Naive thymus-derived CD4-positive, alpha-beta T cell (primary cell): ENCODE data around the gene C4orf17. TPM values are rescaled to one million over a fixed set of nuclear protein-coding genes. Genes with fewer than 3 reads are reported as not detected.
A peak's percentile ranks its signal among the peaks of the same experiment; 100 is the strongest.

Source experiments
- ATAC-seq: fragments of 150-1000 bp; cut with Tn5 transposase; 2 replicates; pipeline ENCODE4 v1.10.0; 2021; ENCODE audit warnings: mild to moderate bottlenecking, moderate library complexity
- CTCF ChIA-PET: fragments of 350-600 bp; sonication (Branson Sonifier 250); formaldehyde crosslinking; loops from one replicate; lab custom pipeline; 2021; ENCODE audit warnings: antibody characterized with exemption; lab: Charles Lee
- POLR2A ChIA-PET: fragments of 350-600 bp; sonication (Branson Sonifier 250); formaldehyde crosslinking; loops from one replicate; lab custom pipeline; 2021; ENCODE audit warnings: antibody characterized with exemption, inconsistent platforms; lab: Charles Lee
- DNase-seq, 9 donors: peaks; one replicate each; pipeline versions ENCODE4 v3.0.0 to v3.0.0-alpha.2; 2020 to 2022; ENCODE audit warnings: mixed read lengths in 1 of 9
- H3K27ac ChIP-seq: one replicate; pipeline ENCODE4 v1.7.0; 2013; ENCODE audit warnings: mild to moderate bottlenecking, low read depth, low read length, moderate library complexity
- H3K27me3 ChIP-seq, 2 donors: one replicate each; pipeline ENCODE4 v1.7.0; 2013; ENCODE audit warnings: low read length in 2 of 2, mild to moderate bottlenecking in 2 of 2, moderate library complexity in 2 of 2; ENCODE audit not compliant: control insufficient read depth in 2 of 2, insufficient read depth in 2 of 2
- H3K36me3 ChIP-seq, 3 experiments: 1 replicate in 2 of 3; 2 replicates in 1 of 3; pipeline ENCODE4 v1.7.0; 2013; ENCODE audit warnings: low read length in 3 of 3, mild to moderate bottlenecking in 3 of 3, moderate library complexity in 1 of 3; ENCODE audit not compliant: insufficient read depth in 3 of 3, control insufficient read depth in 2 of 3
- H3K4me1 ChIP-seq, 2 donors: one replicate each; pipeline ENCODE4 v1.7.0; 2013; ENCODE audit warnings: low read length in 2 of 2, mild to moderate bottlenecking in 2 of 2, moderate library complexity in 1 of 2; ENCODE audit not compliant: control insufficient read depth in 2 of 2, insufficient read depth in 2 of 2
- H3K4me3 ChIP-seq: 2 replicates; pipeline ENCODE4 v1.7.0; 2013; ENCODE audit warnings: mild to moderate bottlenecking, low read length
- H3K9me3 ChIP-seq, 3 experiments: 1 replicate in 2 of 3; 2 replicates in 1 of 3; pipeline ENCODE4 v1.7.0; 2013; ENCODE audit warnings: low read length in 3 of 3; ENCODE audit not compliant: control insufficient read depth in 2 of 3
- H3K27ac Mint-ChIP-seq, 9 donors: one replicate each; pipeline ENCODE4 v1.8.0; 2020 to 2022; ENCODE audit warnings: mixed read lengths in 9 of 9, mild to moderate bottlenecking in 8 of 9, moderate library complexity in 5 of 9, inconsistent platforms in 2 of 9
- H3K27me3 Mint-ChIP-seq, 5 donors: one replicate each; pipeline ENCODE4 v1.8.0; 2021 to 2022; ENCODE audit warnings: mixed read lengths in 5 of 5, mild to moderate bottlenecking in 1 of 5
- H3K36me3 Mint-ChIP-seq, 5 donors: one replicate each; pipeline ENCODE4 v1.8.0; 2020 to 2022; ENCODE audit warnings: mixed read lengths in 5 of 5, mild to moderate bottlenecking in 3 of 5, inconsistent platforms in 1 of 5
- H3K4me1 Mint-ChIP-seq, 7 donors: one replicate each; pipeline ENCODE4 v1.8.0; 2020 to 2022; ENCODE audit warnings: mixed read lengths in 7 of 7, mild to moderate bottlenecking in 3 of 7, inconsistent platforms in 1 of 7
- H3K4me3 Mint-ChIP-seq, 10 donors: one replicate each; pipeline ENCODE4 v1.8.0; 2020 to 2022; ENCODE audit warnings: mild to moderate bottlenecking in 10 of 10, mixed read lengths in 10 of 10, moderate library complexity in 6 of 10, inconsistent platforms in 2 of 10
- H3K9me3 Mint-ChIP-seq, 11 donors: one replicate each; pipeline ENCODE4 v1.8.0; 2020 to 2022; ENCODE audit warnings: mixed read lengths in 11 of 11, mild to moderate bottlenecking in 4 of 11, inconsistent platforms in 1 of 11, moderate library complexity in 1 of 11
- intact Hi-C, 2 donors: fragments of 100-400 bp; cut with micrococcal nuclease; formaldehyde crosslinking; loops; one replicate each; pipeline ENCODE4 v1.15.1; 2023
- polyA plus RNA-seq, 2 donors: library from polyadenylated mRNA; unstranded; fragments of 300-500 nt; fragmentation: Illumina TruSeq; gene quantifications; one replicate each; pipeline ENCODE4 v1.2.3, GENCODE V29; 2021
- total RNA-seq, 6 experiments: library from RNA in 5 of 6; stranded (reverse) in 5 of 6; gene quantifications; 1 replicate in 5 of 6; 2 replicates in 1 of 6; pipeline ENCODE4 v1.2.3 and lab custom pipeline; 2021 to 2026

The C4orf17 gene
- total RNA-seq (not detected), polyA plus RNA-seq (under 1 TPM in 1 of 2 donors, not detected in 1; 0.07 TPM), total RNA-seq (lab: John Stamatoyannopoulos, UW) (not detected)

DNA sequence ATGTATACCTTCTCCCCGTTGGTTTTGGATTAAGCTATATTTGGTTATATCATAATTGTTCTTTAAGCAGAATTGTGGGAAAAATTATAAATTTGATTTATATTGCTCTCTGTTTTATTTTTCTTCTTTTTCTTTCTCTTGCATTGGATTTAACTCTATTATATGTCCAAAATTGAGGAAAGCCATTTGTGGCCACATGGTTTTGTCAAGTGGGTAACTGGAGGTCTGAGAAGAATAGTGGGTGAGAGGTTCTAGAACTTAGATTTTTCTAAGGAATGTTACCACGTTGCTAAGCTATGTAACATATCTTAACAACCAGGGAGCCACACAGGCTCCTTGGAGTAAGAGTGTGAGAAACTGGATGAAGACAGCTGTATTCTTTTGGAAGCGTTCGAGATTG, at the start of gene C4orf17:
Gene C4orf17, plus strand, starts transcription at position 301 of the 400 bp plus-strand sequence. CDS start 2,061 bp downstream, outside the sequence.
- no peak within 1 kb of the TSS for H3K4me3 ChIP-seq
- peaks cover 0 to 7% (median 0%) of the 10 kb centered on the region in 11 donors for H3K9me3 Mint-ChIP-seq
- H3K4me1 Mint-ChIP-seq, result peaks cover 24 to 47% (median 39%) of the 10 kb centered on the region in 7 donors
- ATAC-seq (no peak), DNase-seq (no peak)
- peaks cover 8 to 27% of the 10 kb centered on the region in 2 donors for H3K4me1 ChIP-seq
- no peaks in the 10 kb centered on the region for H3K27me3 ChIP-seq
- peaks cover 0 to 11% (median 0%) of the 10 kb centered on the region in 5 donors for H3K27me3 Mint-ChIP-seq
- peak within 1 kb of the TSS in 7 of 9 donors; percentile 8 to 91 (median 73) for H3K27ac Mint-ChIP-seq
- H3K27ac ChIP-seq, result no peak within 1 kb of the TSS
- ChIA-PET POLR2A (no interaction called here), CTCF (no interaction called here)
- peaks cover 0 to 4% (median 0%) of the 10 kb centered on the region in 5 donors for H3K36me3 Mint-ChIP-seq
- H3K4me3 Mint-ChIP-seq, result no peak within 1 kb of the TSS
- H3K36me3 ChIP-seq, result no peaks in the 10 kb centered on the region
- no peaks in the 10 kb centered on the region for H3K9me3 ChIP-seq
- intact Hi-C loops, result no loop called here

DNA sequence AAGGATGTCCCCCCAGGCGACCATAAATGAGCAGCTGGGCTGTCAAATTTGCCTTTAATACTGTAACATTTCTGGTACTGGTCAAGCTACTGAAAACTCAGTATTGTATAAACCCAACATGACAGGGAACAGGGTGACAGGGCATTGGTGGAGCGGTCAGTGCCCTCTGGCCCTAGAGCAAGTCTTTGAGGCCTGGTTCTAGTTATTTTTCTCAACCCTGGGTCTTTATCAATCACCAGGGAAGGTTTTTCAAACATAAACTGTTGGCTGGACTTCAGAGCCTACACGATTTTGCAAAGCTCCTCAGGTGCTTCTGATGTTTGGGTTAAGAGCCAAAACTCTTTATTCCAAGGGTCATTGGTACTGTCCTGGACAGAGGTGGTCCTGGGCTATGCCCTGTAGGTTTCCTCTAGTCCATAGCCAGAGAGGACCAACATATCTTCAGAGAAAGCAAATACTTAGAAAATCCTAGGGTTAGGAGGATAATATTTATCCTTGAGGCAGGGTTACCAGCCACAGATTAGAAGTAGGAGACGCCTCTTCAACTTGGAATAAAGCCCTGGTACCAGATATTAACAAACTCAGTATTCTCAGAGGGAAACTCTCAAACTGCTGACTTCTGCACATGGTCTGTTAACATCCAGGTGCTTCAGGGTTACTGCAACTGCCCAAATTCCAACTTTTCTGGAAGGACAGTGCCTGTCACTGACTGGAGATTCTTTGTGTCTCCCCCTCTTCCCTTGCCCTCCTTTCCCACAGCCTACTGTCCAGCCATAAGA, 49.0 kb upstream of the C4orf17 start:
- DNase-seq, result no peak
- Histone ChIP-seq H3K36me3 (no peaks in the 10 kb centered on the region), H3K4me3 (no peak overlapping the region), H3K27ac (no peak overlapping the region), H3K27me3 (no peaks in the 10 kb centered on the region), H3K9me3 (no peaks in the 10 kb centered on the region), H3K4me1 (no peaks in the 10 kb centered on the region)
- Mint-ChIP-seq H3K36me3 (no peaks in the 10 kb centered on the region), H3K9me3 (no peaks in the 10 kb centered on the region), H3K4me1 (no peaks in the 10 kb centered on the region), H3K27me3 (peaks cover 5 to 28% (median 9%) of the 10 kb centered on the region in 5 donors), H3K27ac (no peak overlapping the region), H3K4me3 (no peak overlapping the region)
- no peak for ATAC-seq
- ChIA-PET CTCF (interaction anchor here (0.8 kb wide), 1 partner anchor 340 kb away, joined by 4 read pairs; no protein-coding TSS in a partner anchor), POLR2A (no interaction called here)
- intact Hi-C loops, result loop anchor here (5.0 kb wide), 4 partner anchors 100 to 1320 kb away; partner anchors contain the start of genes STPG2 (in 1 of the 2) and TRMT10A (in 1 of the 2)

DNA sequence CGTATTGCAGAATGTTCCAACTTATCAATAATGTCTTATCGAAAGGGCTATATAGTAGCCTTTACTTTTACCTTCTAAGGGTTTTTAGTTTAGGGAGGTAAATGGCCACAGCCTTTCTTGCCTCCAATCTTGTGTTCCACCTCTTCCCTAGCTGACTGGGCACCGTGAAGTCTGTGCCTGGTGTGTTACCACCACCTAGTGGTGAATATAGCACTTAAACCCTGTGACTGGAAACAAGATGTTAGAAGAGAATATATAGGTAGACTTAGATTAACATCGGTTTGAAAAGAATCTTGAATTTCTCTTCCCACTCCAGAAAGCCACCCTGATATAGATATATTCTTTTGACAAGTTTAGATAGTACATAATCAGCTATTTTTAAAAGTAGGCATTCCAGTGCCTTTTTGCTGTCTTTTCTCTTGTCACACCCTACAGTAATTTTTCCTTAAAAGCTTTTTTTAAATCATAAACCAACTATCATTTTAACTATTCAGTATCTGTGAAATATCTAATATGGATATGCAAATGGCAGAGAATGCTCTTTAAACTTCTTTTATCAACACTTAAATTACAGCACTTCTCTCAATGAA, 47.9 kb upstream of the C4orf17 start:
- Mint-ChIP-seq H3K36me3 (no peaks in the 10 kb centered on the region), H3K9me3 (no peaks in the 10 kb centered on the region), H3K27me3 (peaks cover 0 to 35% (median 8%) of the 10 kb centered on the region in 5 donors), H3K27ac (no peak overlapping the region), H3K4me3 (no peak overlapping the region), H3K4me1 (no peaks in the 10 kb centered on the region)
- Histone ChIP-seq H3K27ac (no peak overlapping the region), H3K9me3 (no peaks in the 10 kb centered on the region), H3K27me3 (no peaks in the 10 kb centered on the region), H3K4me3 (no peak overlapping the region), H3K4me1 (no peaks in the 10 kb centered on the region), H3K36me3 (no peaks in the 10 kb centered on the region)
- POLR2A ChIA-PET, result interaction anchor here (0.7 kb wide), 1 partner anchor 417 kb away, joined by 3 read pairs; no protein-coding TSS in a partner anchor
- intact Hi-C loops, result loop anchor here (1.0 to 5.0 kb wide), 12 partner anchors 44 to 1321 kb away; partner anchors contain the start of genes METAP1 (in 1 of the 2), STPG2 (in 1 of the 2) and TRMT10A (in 1 of the 2)
- DNase-seq, result peak in 8 of 9 donors; percentile 16 to 62 (median 44)
- CTCF ChIA-PET, result interaction anchor here (0.8 to 1.6 kb wide), 3 partner anchors 10 to 468 kb away, joined by 3 to 5 read pairs (median 3); partner anchors contain the start of gene METAP1
- peak; percentile 82 for ATAC-seq

DNA sequence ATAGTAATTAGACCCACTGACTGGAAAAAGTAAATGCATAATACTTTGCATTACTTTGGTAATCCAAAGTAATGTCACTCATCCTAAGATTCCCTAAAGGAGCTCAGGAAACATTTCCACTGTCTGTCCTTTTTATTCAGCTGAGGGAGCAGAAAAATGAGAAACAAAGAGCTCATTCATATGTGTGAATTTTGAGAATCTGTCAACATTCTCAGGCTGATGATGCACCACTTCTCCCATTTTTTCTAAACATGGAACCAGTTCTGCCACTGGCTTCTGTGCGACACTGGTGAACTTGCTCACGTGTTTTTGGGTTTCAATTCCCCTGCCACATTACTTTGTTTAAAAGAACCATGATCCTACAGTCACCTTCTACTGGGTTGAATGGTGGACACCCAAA, 47.3 kb upstream of the C4orf17 start:
- ATAC-seq, result no peak
- no peaks in the 10 kb centered on the region for H3K9me3 ChIP-seq
- H3K27me3 Mint-ChIP-seq, result peaks cover 4 to 40% (median 8%) of the 10 kb centered on the region in 5 donors
- H3K4me1 Mint-ChIP-seq, result peaks cover 0 to 1% (median 0%) of the 10 kb centered on the region in 7 donors
- no peaks in the 10 kb centered on the region for H3K9me3 Mint-ChIP-seq
- ChIA-PET POLR2A (interaction anchor here (0.7 kb wide), 1 partner anchor 417 kb away, joined by 3 read pairs; no protein-coding TSS in a partner anchor), CTCF (interaction anchor here (0.7 to 1.6 kb wide), 4 partner anchors 10 to 1819 kb away, joined by 3 to 5 read pairs (median 4); partner anchors contain the start of gene METAP1)
- no peaks in the 10 kb centered on the region for H3K36me3 ChIP-seq
- H3K27ac Mint-ChIP-seq, result no peak overlapping the region
- no peak for DNase-seq
- H3K36me3 Mint-ChIP-seq, result no peaks in the 10 kb centered on the region
- H3K27me3 ChIP-seq, result no peaks in the 10 kb centered on the region
- no peak overlapping the region for H3K4me3 Mint-ChIP-seq
- H3K4me1 ChIP-seq, result no peaks in the 10 kb centered on the region
- H3K4me3 ChIP-seq, result no peak overlapping the region
- no peak overlapping the region for H3K27ac ChIP-seq
- intact Hi-C loops, result loop anchor here (1.0 to 5.0 kb wide), 12 partner anchors 44 to 1321 kb away; partner anchors contain the start of genes METAP1 (in 1 of the 2), STPG2 (in 1 of the 2) and TRMT10A (in 1 of the 2)

DNA sequence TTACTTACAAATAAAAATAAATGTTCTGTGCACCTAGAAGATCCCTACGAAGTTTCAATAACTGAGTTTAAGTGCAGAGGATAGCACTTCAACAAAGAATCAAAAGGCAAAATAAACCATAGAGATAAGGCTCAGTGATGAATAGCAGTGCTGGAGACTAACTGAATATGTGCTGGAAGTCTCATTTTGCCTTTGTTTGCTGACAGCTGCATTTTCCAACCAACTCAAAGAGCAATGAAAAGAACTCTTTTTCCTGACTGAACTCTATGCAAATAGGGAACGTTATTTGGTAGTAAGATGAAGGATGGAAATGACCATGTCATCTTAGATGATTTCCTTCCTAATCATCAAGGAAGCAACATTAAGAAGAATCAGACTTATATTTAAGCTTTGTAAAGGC, 42.9 kb upstream of the C4orf17 start:
- H3K27ac Mint-ChIP-seq, result no peak overlapping the region
- DNase-seq, result no peak
- Histone ChIP-seq H3K9me3 (no peaks in the 10 kb centered on the region), H3K27ac (no peak overlapping the region), H3K27me3 (no peaks in the 10 kb centered on the region), H3K4me1 (no peaks in the 10 kb centered on the region), H3K4me3 (no peak overlapping the region), H3K36me3 (no peaks in the 10 kb centered on the region)
- POLR2A ChIA-PET, result no interaction called here
- no peak overlapping the region for H3K4me3 Mint-ChIP-seq
- no peaks in the 10 kb centered on the region for H3K9me3 Mint-ChIP-seq
- intact Hi-C loops, result no loop called here
- ATAC-seq, result no peak
- H3K36me3 Mint-ChIP-seq, result no peaks in the 10 kb centered on the region
- peaks cover 0 to 1% (median 0%) of the 10 kb centered on the region in 7 donors for H3K4me1 Mint-ChIP-seq
- H3K27me3 Mint-ChIP-seq, result peaks cover 0 to 32% (median 5%) of the 10 kb centered on the region in 5 donors
- CTCF ChIA-PET, result no interaction called here

DNA sequence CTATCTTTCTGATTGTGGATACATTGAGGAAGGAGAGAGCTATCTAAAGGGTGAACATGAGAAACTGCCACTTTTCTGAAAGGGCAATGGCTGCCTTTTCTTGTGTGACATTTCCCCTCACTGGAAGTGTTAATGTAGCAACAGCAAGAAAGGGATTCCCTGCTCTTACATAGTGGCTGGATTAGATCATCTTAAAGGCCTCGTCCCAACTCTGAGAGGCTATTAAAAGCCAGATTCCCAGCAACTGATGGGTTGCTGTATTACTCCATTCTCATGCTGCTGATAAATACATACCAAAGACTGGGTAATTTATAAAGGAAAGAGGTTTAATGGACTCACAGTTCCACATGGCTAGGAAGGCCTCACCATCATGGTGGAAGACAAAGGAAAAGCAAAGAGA, 41.9 kb upstream of the C4orf17 start:
- intact Hi-C loops, result no loop called here
- CTCF ChIA-PET, result no interaction called here
- ATAC-seq, result no peak
- peaks cover 0 to 1% (median 0%) of the 10 kb centered on the region in 7 donors for H3K4me1 Mint-ChIP-seq
- POLR2A ChIA-PET, result interaction anchor here (0.6 kb wide), 1 partner anchor 92 kb away, joined by 3 read pairs; no protein-coding TSS in a partner anchor
- H3K27me3 ChIP-seq, result no peaks in the 10 kb centered on the region
- H3K4me1 ChIP-seq, result no peaks in the 10 kb centered on the region
- H3K36me3 ChIP-seq, result no peaks in the 10 kb centered on the region
- no peaks in the 10 kb centered on the region for H3K9me3 ChIP-seq
- H3K4me3 Mint-ChIP-seq, result no peak overlapping the region
- no peak overlapping the region for H3K27ac Mint-ChIP-seq
- no peak overlapping the region for H3K4me3 ChIP-seq
- H3K27me3 Mint-ChIP-seq, result peaks cover 0 to 24% (median 5%) of the 10 kb centered on the region in 5 donors
- no peak for DNase-seq
- no peak overlapping the region for H3K27ac ChIP-seq
- no peaks in the 10 kb centered on the region for H3K36me3 Mint-ChIP-seq
- no peaks in the 10 kb centered on the region for H3K9me3 Mint-ChIP-seq
